ENCODE data around the gene CCDC50.

DNA sequence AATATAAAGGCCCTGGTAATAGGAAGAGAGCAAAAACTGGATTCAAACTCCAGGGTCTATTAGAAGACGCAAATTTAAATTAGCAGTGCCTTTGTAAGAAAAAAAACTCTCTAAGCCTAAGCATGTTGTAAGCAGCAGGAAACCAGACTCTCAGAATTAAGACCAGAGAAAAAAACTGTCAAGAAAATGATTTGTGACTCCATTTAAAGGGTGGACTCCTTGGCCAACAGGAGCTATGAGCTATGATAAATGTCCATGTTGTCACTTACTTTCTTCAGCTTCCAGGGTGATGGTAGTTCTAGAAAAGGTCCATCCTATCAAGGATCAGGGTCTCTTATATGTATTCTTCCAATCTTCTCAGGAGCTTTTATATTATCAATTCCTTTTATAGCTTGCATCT, 34.9 kb upstream of the CCDC50 start:
- TF ChIP-seq, protein P1, sequence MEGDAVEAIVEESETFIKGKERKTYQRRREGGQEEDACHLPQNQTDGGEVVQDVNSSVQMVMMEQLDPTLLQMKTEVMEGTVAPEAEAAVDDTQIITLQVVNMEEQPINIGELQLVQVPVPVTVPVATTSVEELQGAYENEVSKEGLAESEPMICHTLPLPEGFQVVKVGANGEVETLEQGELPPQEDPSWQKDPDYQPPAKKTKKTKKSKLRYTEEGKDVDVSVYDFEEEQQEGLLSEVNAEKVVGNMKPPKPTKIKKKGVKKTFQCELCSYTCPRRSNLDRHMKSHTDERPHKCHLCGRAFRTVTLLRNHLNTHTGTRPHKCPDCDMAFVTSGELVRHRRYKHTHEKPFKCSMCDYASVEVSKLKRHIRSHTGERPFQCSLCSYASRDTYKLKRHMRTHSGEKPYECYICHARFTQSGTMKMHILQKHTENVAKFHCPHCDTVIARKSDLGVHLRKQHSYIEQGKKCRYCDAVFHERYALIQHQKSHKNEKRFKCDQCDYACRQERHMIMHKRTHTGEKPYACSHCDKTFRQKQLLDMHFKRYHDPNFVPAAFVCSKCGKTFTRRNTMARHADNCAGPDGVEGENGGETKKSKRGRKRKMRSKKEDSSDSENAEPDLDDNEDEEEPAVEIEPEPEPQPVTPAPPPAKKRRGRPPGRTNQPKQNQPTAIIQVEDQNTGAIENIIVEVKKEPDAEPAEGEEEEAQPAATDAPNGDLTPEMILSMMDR (IDR thresholded peaks at IDR 0.05) = no peak
- no peak for TF ChIP-seq ZFX (IDR thresholded peaks at IDR 0.05; ENCODE audit: borderline replicate concordance)
